Thyroid gland (tissue), 4 donors: ENCODE measurements around the gene IL37. TPM values are rescaled to one million over a fixed set of nuclear protein-coding genes. Genes with fewer than 3 reads are reported as not detected.

Source experiments
- DNase-seq, 2 donors: peaks; one replicate each; pipeline ENCODE4 v3.0.0-alpha.2; 2019
- H3K27ac ChIP-seq, 3 donors: fragments of 200-600 bp; sonication (generic); 1 replicate in 2 of 3; 2 replicates in 1 of 3; pipeline ENCODE4 v1.5.1; 2016 to 2019; ENCODE audit warnings: mild to moderate bottlenecking in 1 of 3, moderate library complexity in 1 of 3
- H3K27me3 ChIP-seq: fragments of 200-600 bp; sonication (generic); one replicate; pipeline ENCODE4 v1.5.1; 2019
- H3K36me3 ChIP-seq, 2 donors: fragments of 200-600 bp; sonication (generic); one replicate each; pipeline ENCODE4 v1.5.1; 2016 to 2019
- H3K4me1 ChIP-seq, 2 donors: fragments of 200-600 bp; sonication (generic); one replicate each; pipeline ENCODE4 v1.5.1; 2017 to 2019
- H3K4me3 ChIP-seq, 3 donors: fragments of 200-600 bp; sonication (generic); replicated peaks in 1 of 3; 1 replicate in 2 of 3; 2 replicates in 1 of 3; pipeline ENCODE4 v1.5.1; 2016; ENCODE audit warnings: mild to moderate bottlenecking in 1 of 3
- H3K9me3 ChIP-seq: fragments of 200-600 bp; sonication (generic); one replicate; pipeline ENCODE4 v1.5.1; 2017
- POLR2A ChIP-seq, 2 donors: fragments of 450-650 bp; IDR thresholded peaks; one replicate each; pipeline ENCODE4 v1.6.1; 2017; ENCODE audit warnings: antibody characterized with exemption in 2 of 2, mild to moderate bottlenecking in 2 of 2, moderate library complexity in 1 of 2
- WGBS, 2 donors: methylation state at CpG; one replicate each; pipeline ENCODE4 v1.1.5; 2017; 5-methylcytosine and 5-hydroxymethylcytosine counted together
- intact Hi-C: fragments of 100-400 bp; cut with DNase I; formaldehyde crosslinking; loops from one replicate; pipeline ENCODE4 v1.15.1; 2023
- total RNA-seq, 4 donors: library from RNA; depleted of rRNA; stranded (reverse); fragments of >200 nt; gene quantifications; one replicate each; pipeline ENCODE4 v1.2.3, GENCODE V29; 2016
- TF ChIP-seq, protein P1 (sequence below), 6 experiments: fragments of 200-600 bp in 3 of 6; fragments of 450-650 bp in 3 of 6; sonication (generic) in 3 of 6; IDR thresholded peaks; one replicate each; pipeline ENCODE4 v1.5.1; 2016 to 2019; ENCODE audit warnings: antibody characterized with exemption in 6 of 6, mild to moderate bottlenecking in 2 of 6, inconsistent platforms in 1 of 6, moderate library complexity in 1 of 6

IL37 gene, protein sequence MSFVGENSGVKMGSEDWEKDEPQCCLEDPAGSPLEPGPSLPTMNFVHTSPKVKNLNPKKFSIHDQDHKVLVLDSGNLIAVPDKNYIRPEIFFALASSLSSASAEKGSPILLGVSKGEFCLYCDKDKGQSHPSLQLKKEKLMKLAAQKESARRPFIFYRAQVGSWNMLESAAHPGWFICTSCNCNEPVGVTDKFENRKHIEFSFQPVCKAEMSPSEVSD
- total RNA-seq = not detected

DNA sequence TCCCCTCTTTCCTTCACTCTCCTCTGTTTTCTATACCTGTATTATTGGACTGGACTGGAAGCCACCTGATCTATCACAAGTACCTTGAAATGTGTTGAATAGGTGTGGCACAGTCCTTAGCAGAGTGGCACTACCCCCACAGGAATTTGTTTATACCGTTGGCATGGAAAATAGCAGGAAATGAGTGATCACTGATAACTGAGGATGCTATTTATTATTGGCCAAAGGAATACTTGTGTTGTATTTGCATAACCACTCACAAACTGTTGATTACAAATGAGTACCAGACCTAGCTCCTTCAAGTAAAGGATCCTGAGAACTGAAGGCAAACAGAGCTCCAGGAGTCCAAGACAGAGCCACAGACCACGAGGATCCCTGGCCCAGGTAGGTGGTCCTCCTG, at the start of gene IL37:
TSS of gene IL37 (plus strand) at position 301 of the 400 bp plus-strand sequence. CDS start 1,848 bp downstream, outside the sequence.
- no peak for TF ChIP-seq POLR2A (IDR thresholded peaks at IDR 0.05)
- TF ChIP-seq, protein P1, sequence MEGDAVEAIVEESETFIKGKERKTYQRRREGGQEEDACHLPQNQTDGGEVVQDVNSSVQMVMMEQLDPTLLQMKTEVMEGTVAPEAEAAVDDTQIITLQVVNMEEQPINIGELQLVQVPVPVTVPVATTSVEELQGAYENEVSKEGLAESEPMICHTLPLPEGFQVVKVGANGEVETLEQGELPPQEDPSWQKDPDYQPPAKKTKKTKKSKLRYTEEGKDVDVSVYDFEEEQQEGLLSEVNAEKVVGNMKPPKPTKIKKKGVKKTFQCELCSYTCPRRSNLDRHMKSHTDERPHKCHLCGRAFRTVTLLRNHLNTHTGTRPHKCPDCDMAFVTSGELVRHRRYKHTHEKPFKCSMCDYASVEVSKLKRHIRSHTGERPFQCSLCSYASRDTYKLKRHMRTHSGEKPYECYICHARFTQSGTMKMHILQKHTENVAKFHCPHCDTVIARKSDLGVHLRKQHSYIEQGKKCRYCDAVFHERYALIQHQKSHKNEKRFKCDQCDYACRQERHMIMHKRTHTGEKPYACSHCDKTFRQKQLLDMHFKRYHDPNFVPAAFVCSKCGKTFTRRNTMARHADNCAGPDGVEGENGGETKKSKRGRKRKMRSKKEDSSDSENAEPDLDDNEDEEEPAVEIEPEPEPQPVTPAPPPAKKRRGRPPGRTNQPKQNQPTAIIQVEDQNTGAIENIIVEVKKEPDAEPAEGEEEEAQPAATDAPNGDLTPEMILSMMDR (IDR thresholded peaks at IDR 0.05) = no peak
- intact Hi-C loops = no loop called here
- Histone ChIP-seq H3K4me3 (no peak within 1 kb of the TSS), H3K9me3 (no peaks in the 10 kb centered on the region), H3K27me3 (no peaks in the 10 kb centered on the region), H3K27ac (no peak within 1 kb of the TSS), H3K36me3 (no peaks in the 10 kb centered on the region), H3K4me1 (no peaks in the 10 kb centered on the region)
- WGBS, 2 donors = 30 to 37% methylated on average over 2 of the region's 2 CpGs
- DNase-seq = no peak

DNA sequence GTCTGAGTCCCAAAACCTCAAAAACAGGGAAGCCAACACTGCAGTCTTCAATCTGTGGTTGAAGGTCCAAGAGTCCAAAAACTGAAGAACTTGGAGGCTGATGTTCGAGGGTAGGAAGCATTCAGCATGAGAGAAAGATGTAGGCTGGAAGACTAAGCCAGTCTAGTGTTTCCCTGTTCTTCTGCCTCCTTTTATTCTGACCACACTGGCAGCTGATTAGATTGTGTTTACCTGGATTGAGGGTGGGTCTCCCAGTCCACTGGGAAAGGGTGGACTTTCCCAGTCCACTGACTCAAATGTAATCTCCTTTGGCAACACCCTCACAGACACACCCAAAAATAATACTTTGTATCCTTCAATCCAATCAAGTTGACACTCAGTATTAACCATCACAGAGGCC, 46.9 kb upstream of the IL37 start:
- H3K9me3 ChIP-seq = no peaks in the 10 kb centered on the region
- intact Hi-C loops = no loop called here
- 83 to 92% methylated on average over 1 of the region's 1 CpG for WGBS, 2 donors
- DNase-seq = no peak
- H3K4me3 ChIP-seq = no peak overlapping the region
- no peaks in the 10 kb centered on the region for H3K36me3 ChIP-seq
- TF ChIP-seq, protein P1 (IDR thresholded peaks at IDR 0.05) = no peak
- no peak for TF ChIP-seq POLR2A (IDR thresholded peaks at IDR 0.05)
- no peak overlapping the region for H3K27ac ChIP-seq
- no peaks in the 10 kb centered on the region for H3K27me3 ChIP-seq
- H3K4me1 ChIP-seq = no peaks in the 10 kb centered on the region

DNA sequence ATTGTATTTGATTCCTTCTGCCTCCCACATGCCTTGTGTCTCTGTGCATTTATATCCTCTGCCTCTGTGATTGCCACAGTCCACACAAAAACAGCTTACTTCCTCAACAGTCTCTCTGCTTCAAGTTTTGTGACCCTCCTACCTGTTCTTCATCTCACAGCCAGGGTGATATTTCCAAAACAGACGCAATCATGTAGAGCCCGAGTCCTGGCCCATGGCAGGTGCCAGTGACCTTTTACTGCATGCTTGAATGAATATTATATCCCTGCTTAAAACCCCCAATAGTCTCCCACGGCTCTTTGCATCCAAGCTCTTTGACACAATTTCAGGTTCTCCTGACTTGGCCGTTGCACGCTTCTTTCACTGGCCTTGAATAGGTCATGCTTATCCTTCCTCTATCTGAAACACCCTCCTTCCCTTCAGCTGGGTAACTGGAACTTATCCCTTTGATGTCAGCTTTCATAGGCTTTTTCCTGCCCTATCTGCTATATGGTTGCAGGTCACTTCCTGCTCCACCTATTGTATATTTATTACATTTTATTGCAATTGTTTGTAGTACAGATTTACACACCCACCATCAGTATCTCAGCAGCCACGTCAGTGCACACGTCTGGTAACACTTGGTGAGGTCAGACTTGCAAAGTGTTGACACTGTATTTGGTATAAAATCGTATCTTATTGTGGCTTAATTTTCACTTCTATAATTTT, 44.7 kb upstream of the IL37 start:
- H3K9me3 ChIP-seq = no peaks in the 10 kb centered on the region
- H3K4me1 ChIP-seq = peaks cover 0 to 6% of the 10 kb centered on the region in 2 donors
- no peak for DNase-seq
- H3K27me3 ChIP-seq = no peaks in the 10 kb centered on the region
- no peaks in the 10 kb centered on the region for H3K36me3 ChIP-seq
- WGBS, 2 donors = 87 to 91% methylated on average over 8 of the region's 8 CpGs
- no peak overlapping the region for H3K27ac ChIP-seq
- H3K4me3 ChIP-seq = no peak overlapping the region
- intact Hi-C loops = no loop called here
- TF ChIP-seq, protein P1 (IDR thresholded peaks at IDR 0.05) = no peak
- TF ChIP-seq POLR2A (IDR thresholded peaks at IDR 0.05) = no peak

DNA sequence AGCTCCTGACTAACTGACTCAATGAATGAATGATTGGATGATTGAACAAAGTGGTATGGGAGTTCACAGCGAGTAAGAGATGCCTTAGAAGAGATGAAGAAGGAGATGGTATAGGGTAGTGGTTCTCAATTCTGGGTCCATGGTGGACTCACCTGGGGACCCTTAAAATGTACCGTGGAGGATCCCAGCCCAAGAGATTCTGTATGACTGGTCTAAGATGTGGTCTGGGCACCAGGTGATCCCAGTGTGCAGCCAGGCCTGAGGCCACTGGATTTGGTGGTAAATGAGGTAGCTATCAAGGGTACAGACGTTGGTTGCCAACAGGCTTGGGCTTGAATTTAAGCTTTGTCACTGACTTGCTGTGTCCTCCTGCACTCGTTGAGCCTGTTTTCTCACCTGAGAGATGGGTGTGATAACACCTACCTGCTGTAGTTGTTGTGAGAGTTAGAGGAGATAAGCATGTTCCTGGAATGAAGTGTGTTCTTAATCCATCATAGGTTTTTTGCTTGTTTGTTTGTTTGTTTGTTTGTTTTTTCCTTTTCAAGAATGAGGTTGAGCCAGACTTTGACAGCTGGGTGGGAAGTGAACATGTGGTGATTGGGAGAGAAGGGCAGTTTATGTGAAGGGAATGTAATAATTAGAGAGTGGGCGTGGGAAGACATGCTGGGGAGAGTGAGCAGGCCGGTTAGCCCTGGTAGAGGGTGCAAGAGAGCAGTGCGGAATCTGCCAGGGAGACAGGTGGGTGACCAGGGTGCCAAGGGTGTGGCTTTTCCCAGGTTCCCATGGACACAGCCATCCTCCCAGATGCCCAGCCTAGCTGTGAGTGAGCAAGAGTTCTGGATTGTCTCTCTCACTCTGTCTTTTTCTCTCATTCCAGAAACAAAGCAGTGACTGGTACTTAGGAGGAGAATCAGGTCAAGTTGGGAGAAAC, 43.0 kb upstream of the IL37 start:
- TF ChIP-seq POLR2A (IDR thresholded peaks at IDR 0.05) = no peak
- TF ChIP-seq, protein P1 (IDR thresholded peaks at IDR 0.05) = no peak
- intact Hi-C loops = no loop called here
- WGBS, 2 donors = 81 to 86% methylated on average over 6 to 7 of the region's 7 CpGs
- H3K36me3 ChIP-seq = no peaks in the 10 kb centered on the region
- peaks cover 0 to 6% of the 10 kb centered on the region in 2 donors for H3K4me1 ChIP-seq
- DNase-seq = no peak
- H3K4me3 ChIP-seq = no peak overlapping the region
- H3K27me3 ChIP-seq = no peaks in the 10 kb centered on the region
- H3K9me3 ChIP-seq = no peaks in the 10 kb centered on the region
- no peak overlapping the region for H3K27ac ChIP-seq
